SK-N-SH (cell line): ENCODE results near the gene SNCAIP. TPM values are rescaled to one million over a fixed set of nuclear protein-coding genes. Genes with fewer than 3 reads are reported as not detected.

ENCODE experiments used
- CTCF ChIA-PET: fragments of 300-600, 350-600 bp; formaldehyde crosslinking; extraction: SDS; loops from one replicate; lab custom pipeline; 2021; lab: Yijun Ruan, JAX
- POLR2A ChIA-PET: fragments of 350-600 bp; sonication (Branson Sonifier 250); formaldehyde crosslinking; extraction: SDS; loops from one replicate; lab custom pipeline; 2020; ENCODE audit warnings: antibody characterized with exemption, inconsistent platforms; lab: Yijun Ruan, JAX
- DNase-seq: peaks from one replicate; pipeline ENCODE4 v3.0.0; 2012
- H2AFZ ChIP-seq: fragments of 200-600 bp; sonication (generic); 2 replicates; pipeline ENCODE4 v1.8.1; 2016; ENCODE audit warnings: antibody characterized with exemption, mild to moderate bottlenecking, low read depth
- H3F3A ChIP-seq: fragments of 200-600 bp; sonication (generic); replicated peaks from 2 replicates; pipeline ENCODE3; 2016; ENCODE audit warnings: antibody characterized with exemption, mild to moderate bottlenecking; ENCODE audit not compliant: insufficient read depth
- H3K27ac ChIP-seq, 2 experiments: fragments of 200-500 bp in 1 of 2; fragments of 200-600 bp in 1 of 2; sonication (Bioruptor generic) in 1 of 2; sonication (generic), shearing (Covaris generic) in 1 of 2; 2 replicates each; pipeline versions ENCODE4 v1.5.1 to v1.6.1; 2014 to 2016; ENCODE audit warnings: low read depth in 2 of 2, inconsistent platforms in 1 of 2, low read length in 1 of 2, mild to moderate bottlenecking in 1 of 2, mixed read lengths in 1 of 2
- H3K27me3 ChIP-seq: fragments of 200-600 bp; sonication (generic), shearing (Covaris generic); 2 replicates; pipeline ENCODE4 v1.6.1; 2016; ENCODE audit warnings: mixed run types; ENCODE audit not compliant: insufficient read depth
- H3K36me3 ChIP-seq, 2 experiments: fragments of 200-500 bp in 1 of 2; fragments of 200-600 bp in 1 of 2; sonication (Bioruptor generic) in 1 of 2; sonication (generic) in 1 of 2; replicated peaks in 1 of 2; 2 replicates each; pipeline versions ENCODE3 to v1.5.1; 2014 to 2016; ENCODE audit warnings: low read length in 1 of 2, mild to moderate bottlenecking in 1 of 2; ENCODE audit not compliant: insufficient read depth in 2 of 2, control insufficient read depth in 1 of 2
- H3K4me1 ChIP-seq, 2 experiments: fragments of 200-500 bp in 1 of 2; fragments of 200-600 bp in 1 of 2; sonication (Bioruptor generic) in 1 of 2; sonication (generic), shearing (Covaris generic) in 1 of 2; 2 replicates each; pipeline versions ENCODE4 v1.5.1 to v1.6.1; 2014 to 2016; ENCODE audit warnings: low read depth in 1 of 2, low read length in 1 of 2, mixed run types in 1 of 2; ENCODE audit not compliant: insufficient read depth in 2 of 2, control insufficient read depth in 1 of 2
- H3K4me2 ChIP-seq: fragments of 200-600 bp; sonication (generic), shearing (Covaris generic); 2 replicates; pipeline ENCODE4 v1.6.1; 2017; ENCODE audit warnings: mixed run types
- H3K4me3 ChIP-seq, 2 experiments: fragments of 200-500 bp in 1 of 2; fragments of 200-600 bp in 1 of 2; sonication (Bioruptor generic) in 1 of 2; sonication (generic), shearing (Covaris generic) in 1 of 2; 2 replicates each; pipeline versions ENCODE4 v1.5.1 to v1.8.1; 2014 to 2016; ENCODE audit warnings: low read depth in 2 of 2, inconsistent platforms in 1 of 2, low read length in 1 of 2, mild to moderate bottlenecking in 1 of 2, mixed read lengths in 1 of 2, moderate library complexity in 1 of 2
- H3K79me2 ChIP-seq: fragments of 200-600 bp; sonication (generic); 2 replicates; pipeline ENCODE4 v1.8.1; 2017; ENCODE audit warnings: mild to moderate bottlenecking; ENCODE audit not compliant: insufficient read depth
- H3K9ac ChIP-seq: fragments of 200-600 bp; sonication (generic); 2 replicates; pipeline ENCODE4 v1.6.1; 2017; ENCODE audit warnings: mixed run types
- H3K9me2 ChIP-seq: fragments of 200-600 bp; sonication (generic); 2 replicates; pipeline ENCODE4 v1.6.1; 2017; ENCODE audit warnings: mixed run types
- H3K9me3 ChIP-seq: fragments of 200-600 bp; sonication (generic); 2 replicates; pipeline ENCODE4 v1.6.1; 2017; ENCODE audit warnings: mixed run types, mild to moderate bottlenecking, moderate library complexity
- H4K20me1 ChIP-seq: fragments of 200-600 bp; sonication (generic); 2 replicates; pipeline ENCODE4 v1.6.1; 2017; ENCODE audit warnings: mild to moderate bottlenecking, mixed run types; ENCODE audit not compliant: insufficient read depth
- EZH2phosphoT487 ChIP-seq: fragments of 200-600 bp; sonication (generic); IDR thresholded peaks from 2 replicates; pipeline ENCODE4 v1.6.1; 2017; ENCODE audit warnings: low read depth, mixed run types, mild to moderate bottlenecking, antibody characterized with exemption, moderate library complexity, borderline replicate concordance
- FOSL2 ChIP-seq: IDR thresholded peaks from 2 replicates; pipeline ENCODE4 v1.4.0; 2012; ENCODE audit warnings: low read depth, mild to moderate bottlenecking, moderate library complexity, borderline replicate concordance
- FOXM1 ChIP-seq: IDR thresholded peaks from 2 replicates; pipeline ENCODE4 v1.4.0; 2012; ENCODE audit warnings: low read depth, mild to moderate bottlenecking
- GABPA ChIP-seq: IDR thresholded peaks from 2 replicates; pipeline ENCODE4 v1.4.0; 2012; ENCODE audit warnings: low read depth, mild to moderate bottlenecking
- JUND ChIP-seq: IDR thresholded peaks from 2 replicates; pipeline ENCODE4 v1.4.0; 2012
- MEF2A ChIP-seq: IDR thresholded peaks from 2 replicates; pipeline ENCODE4 v1.4.0; 2012; ENCODE audit warnings: low read depth, borderline replicate concordance
- NFIC ChIP-seq: IDR thresholded peaks from 2 replicates; pipeline ENCODE4 v1.4.0; 2012; ENCODE audit warnings: borderline replicate concordance
- POLR2AphosphoS5 ChIP-seq: IDR thresholded peaks from 2 replicates; pipeline ENCODE4 v1.6.1; 2012; ENCODE audit warnings: low read depth, low read length
- RCOR1 ChIP-seq: fragments of 150-350 bp; IDR thresholded peaks from 2 replicates; pipeline ENCODE4 v1.6.1; 2017; ENCODE audit warnings: antibody characterized with exemption, low read length
- REST ChIP-seq: IDR thresholded peaks from 2 replicates; pipeline ENCODE4 v1.6.1; 2012; ENCODE audit warnings: mild to moderate bottlenecking, low read depth, low read length, moderate library complexity
- RXRA ChIP-seq: IDR thresholded peaks from 2 replicates; pipeline ENCODE4 v1.4.0; 2012; ENCODE audit warnings: low read depth, mild to moderate bottlenecking, borderline replicate concordance
- SIN3A ChIP-seq: IDR thresholded peaks from 2 replicates; pipeline ENCODE4 v1.6.1; 2012; ENCODE audit warnings: low read depth, mild to moderate bottlenecking, low read length, moderate library complexity, borderline replicate concordance
- USF1 ChIP-seq: IDR thresholded peaks from 2 replicates; pipeline ENCODE4 v1.4.0; 2012; ENCODE audit warnings: low read depth, borderline replicate concordance
- YY1 ChIP-seq: IDR thresholded peaks from 2 replicates; pipeline ENCODE4 v1.4.0; 2012; ENCODE audit warnings: low read depth, mild to moderate bottlenecking
- WGBS: methylation state at CpG from one replicate; pipeline ENCODE4 v1.1.6; 2017; ENCODE audit warnings: low lambda C conversion rate; 5-methylcytosine and 5-hydroxymethylcytosine counted together
- polyA plus RNA-seq, 3 experiments: library from polyadenylated mRNA; depleted of rRNA; stranded (reverse); fragments of >200 nt; gene quantifications; 2 replicates each; pipeline ENCODE4 v1.2.3, GENCODE V29; 2012

SNCAIP gene
- polyA plus RNA-seq, 1 of the 3 experiments (the other 2 are of a cell fraction) = not detected

GRCh38 chr5:122478741-122479442, 166.9 kb downstream of the SNCAIP start:
- WGBS = 64% methylated on average over 3 of the region's 3 CpGs
- Histone ChIP-seq H2AFZ (no peak overlapping the region), H3K4me1 (no peaks in the 10 kb centered on the region), H3K9me2 (no peaks in the 10 kb centered on the region), H3K36me3 (no peaks in the 10 kb centered on the region), H3K9ac (no peak overlapping the region), H4K20me1 (no peaks in the 10 kb centered on the region), H3K79me2 (no peaks in the 10 kb centered on the region), H3K27me3 (no peaks in the 10 kb centered on the region), H3K27ac (no peak overlapping the region), H3K4me3 (no peak overlapping the region), H3K4me2 (no peak overlapping the region), H3F3A (no peaks in the 10 kb centered on the region), H3K9me3 (no peaks in the 10 kb centered on the region)
- no peak for TF ChIP-seq POLR2AphosphoS5
- TF ChIP-seq FOXM1 = no peak
- no peak for DNase-seq
- CTCF ChIA-PET = no interaction called here
- POLR2A ChIA-PET = no interaction called here

- Histone ChIP-seq H2AFZ (no peak overlapping the region), H3K27ac (no peak overlapping the region), H3K9me3 (no peaks in the 10 kb centered on the region), H3K36me3 (no peaks in the 10 kb centered on the region), H3K27me3 (no peaks in the 10 kb centered on the region), H3F3A (no peaks in the 10 kb centered on the region), H3K9ac (no peak overlapping the region), H4K20me1 (no peaks in the 10 kb centered on the region), H3K79me2 (no peaks in the 10 kb centered on the region), H3K9me2 (no peaks in the 10 kb centered on the region), H3K4me1 (no peaks in the 10 kb centered on the region), H3K4me2 (no peak overlapping the region), H3K4me3 (no peak overlapping the region)
- POLR2A ChIA-PET = no interaction called here
- no peak for DNase-seq
- WGBS = 36% methylated on average over 1 of the region's 1 CpG
- CTCF ChIA-PET = no interaction called here
- TF ChIP-seq YY1 = no peak
- TF ChIP-seq POLR2AphosphoS5 = no peak
- no peak for TF ChIP-seq RXRA
- TF ChIP-seq JUND = no peak
- TF ChIP-seq RCOR1 = no peak
- TF ChIP-seq EZH2phosphoT487 = no peak
- no peak for TF ChIP-seq MEF2A
- TF ChIP-seq SIN3A = no peak
- no peak for TF ChIP-seq REST
- TF ChIP-seq FOSL2 = no peak
- TF ChIP-seq USF1 = no peak
- no peak for TF ChIP-seq GABPA
- TF ChIP-seq NFIC = no peak
These were observed 168.1 kb downstream of the SNCAIP start for GRCh38 chr5:122480146-122480545.
